RWPE2 (cell line): Measurements from ENCODE around the gene NUDT4.
A peak's percentile ranks its signal among the peaks of the same experiment; 100 is the strongest.
"Not testable (repeated sequence)": the region's sequence is repeated elsewhere in the genome, so short reads cannot be mapped to it uniquely, and the experiment has no call there.

Source experiments
- ATAC-seq: fragments of 200-7000 bp; cut with Tn5 transposase; 3 replicates; pipeline ENCODE4 v1.9.1; 2021; ENCODE audit warnings: low read depth
- DNase-seq: peaks from one replicate; pipeline ENCODE4 v3.0.0-alpha.2; 2020; ENCODE audit warnings: low spot score
- H3K27ac ChIP-seq: fragments of 450-650 bp; 2 replicates; pipeline ENCODE4 v1.5.1; 2017; ENCODE audit warnings: mild to moderate bottlenecking; ENCODE audit not compliant: poor library complexity, severe bottlenecking
- H3K27me3 ChIP-seq: fragments of 250-450 bp; sonication (Bioruptor Pico); 2 replicates; pipeline ENCODE4 v1.5.1; 2021; ENCODE audit warnings: mild to moderate bottlenecking, moderate library complexity; ENCODE audit not compliant: insufficient read depth, poor library complexity, severe bottlenecking
- H3K36me3 ChIP-seq: fragments of 250-450 bp; sonication (Bioruptor Pico); 2 replicates; pipeline ENCODE4 v1.5.1; 2020; ENCODE audit warnings: low read depth, mild to moderate bottlenecking, moderate library complexity
- H3K4me1 ChIP-seq: fragments of 250-450 bp; sonication (Bioruptor Pico); 2 replicates; pipeline ENCODE4 v1.5.1; 2021; ENCODE audit warnings: mild to moderate bottlenecking, moderate library complexity; ENCODE audit not compliant: insufficient read depth, poor library complexity, severe bottlenecking
- H3K4me3 ChIP-seq: fragments of 250-450 bp; sonication (Bioruptor Pico); 2 replicates; pipeline ENCODE4 v1.5.1; 2021; ENCODE audit warnings: mild to moderate bottlenecking, moderate library complexity; ENCODE audit not compliant: severe bottlenecking
- H3K9me3 ChIP-seq: fragments of 250-450 bp; sonication (Bioruptor Pico); 2 replicates; pipeline ENCODE4 v1.5.1; 2021; ENCODE audit warnings: mild to moderate bottlenecking, moderate library complexity; ENCODE audit not compliant: severe bottlenecking
- CTCF ChIP-seq: fragments of 450-650 bp; IDR thresholded peaks from one replicate; pipeline ENCODE4 v1.5.1; 2017; ENCODE audit warnings: mild to moderate bottlenecking, moderate library complexity; ENCODE audit not compliant: poor library complexity, severe bottlenecking

NUDT4 gene

GRCh38 chr12:93373961-93374656 lies 3.6 kb upstream of the NUDT4 start:
- ATAC-seq: no peak
- TF ChIP-seq CTCF: no peak
- H3K4me1 ChIP-seq: peaks cover 6% of the 10 kb centered on the region
- H3K36me3 ChIP-seq: no peaks in the 10 kb centered on the region
- H3K9me3 ChIP-seq: no peaks in the 10 kb centered on the region
- no peak overlapping the region for H3K27ac ChIP-seq
- no peaks in the 10 kb centered on the region for H3K27me3 ChIP-seq
- H3K4me3 ChIP-seq: no peak overlapping the region
- DNase-seq: no peak

GRCh38 chr12:93375906-93376305 lies 1.8 kb upstream of the NUDT4 start:
- Histone ChIP-seq H3K27me3 (no peaks in the 10 kb centered on the region), H3K27ac (no peak overlapping the region), H3K4me3 (no peak overlapping the region), H3K9me3 (no peaks in the 10 kb centered on the region), H3K4me1 (peaks cover 6% of the 10 kb centered on the region), H3K36me3 (no peaks in the 10 kb centered on the region)
- TF ChIP-seq CTCF: no peak
- DNase-seq (no peak), ATAC-seq (no peak)

GRCh38 chr12:93376436-93377251 lies 1.1 kb upstream of the NUDT4 start:
- H3K27me3 ChIP-seq: no peaks in the 10 kb centered on the region
- peaks cover 10% of the 10 kb centered on the region for H3K4me1 ChIP-seq
- H3K9me3 ChIP-seq: no peaks in the 10 kb centered on the region
- no peaks in the 10 kb centered on the region for H3K36me3 ChIP-seq
- DNase-seq: no peak
- peak overlapping the region; percentile 92 for H3K4me3 ChIP-seq
- TF ChIP-seq CTCF: no peak
- ATAC-seq: no peak
- no peak overlapping the region for H3K27ac ChIP-seq

- not testable (repeated sequence) for H3K4me1 ChIP-seq, DNase-seq, H3K27me3 ChIP-seq, H3K36me3 ChIP-seq, H3K9me3 ChIP-seq
- peak overlapping the region; percentile 92 for H3K4me3 ChIP-seq
- ATAC-seq: peak; percentile 28
- peak overlapping the region; percentile 74 for H3K27ac ChIP-seq
Measured at GRCh38 chr12:93378196-93378997, 672 bp downstream of the NUDT4 start.

- H3K27me3 ChIP-seq: no peaks in the 10 kb centered on the region
- no peak for TF ChIP-seq CTCF
- peak overlapping the region; percentile 74 for H3K27ac ChIP-seq
- no peaks in the 10 kb centered on the region for H3K9me3 ChIP-seq
- no peak for DNase-seq
- peak overlapping the region; percentile 92 for H3K4me3 ChIP-seq
- H3K36me3 ChIP-seq: peaks cover 7% of the 10 kb centered on the region; the same call in 1 of the 2 replicates
- ATAC-seq: no peak
- H3K4me1 ChIP-seq: peaks cover 10% of the 10 kb centered on the region
Measured at GRCh38 chr12:93378998-93379325, 1.2 kb downstream of the NUDT4 start.
